ENCODE results near the gene CDK12. TPM values are rescaled to one million over a fixed set of nuclear protein-coding genes. Genes with fewer than 3 reads are reported as not detected.

The CDK12 gene
- total RNA-seq, 1 donor from 2014 or later = 93.4 TPM

DNA sequence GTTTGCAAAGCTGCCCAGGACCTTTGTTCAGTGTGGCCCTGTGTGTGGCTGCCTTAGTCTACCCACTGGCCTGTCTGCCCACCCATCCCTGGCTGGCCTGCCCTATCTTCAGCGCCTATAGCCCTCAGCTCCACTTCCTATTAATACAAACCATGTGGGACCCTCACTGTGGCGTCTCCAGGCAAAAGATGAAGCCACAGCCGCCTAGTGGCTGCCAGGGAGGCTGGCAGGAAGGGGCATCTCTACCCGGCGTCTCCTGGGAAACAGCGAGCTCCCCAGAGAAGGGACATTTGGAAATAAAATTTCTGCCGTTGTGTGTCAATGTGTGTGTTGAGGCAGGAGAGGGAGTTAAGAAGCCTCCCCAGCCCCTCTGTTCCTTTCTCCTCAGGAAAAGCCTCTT is 114.9 kb downstream of the CDK12 start:
- Mint-ChIP-seq H3K36me3 (peaks cover 8% of the 10 kb centered on the region), H3K27me3 (ENCODE audit: low read depth) (peaks cover 38% of the 10 kb centered on the region), H3K9me3 (peaks cover 5% of the 10 kb centered on the region), H3K27ac (no peak overlapping the region), H3K4me3 (no peak overlapping the region), H3K4me1 (peaks cover 15% of the 10 kb centered on the region)
- no peak for TF ChIP-seq CTCF (IDR thresholded peaks at IDR 0.05; ENCODE audit: unreplicated experiment)
- DNase-seq (ENCODE audit: low spot score in 2 of 2, unreplicated experiment in 2 of 2) = no peak

GRCh38 chr17:39578272-39578671 is 117.0 kb downstream of the CDK12 start:
- Mint-ChIP-seq H3K9me3 (no peaks in the 10 kb centered on the region), H3K4me3 (no peak overlapping the region), H3K36me3 (no peaks in the 10 kb centered on the region), H3K4me1 (peaks cover 15% of the 10 kb centered on the region), H3K27ac (no peak overlapping the region), H3K27me3 (ENCODE audit: low read depth) (peaks cover 51% of the 10 kb centered on the region)
- no peak for DNase-seq (ENCODE audit: low spot score in 2 of 2, unreplicated experiment in 2 of 2)
- no peak for TF ChIP-seq CTCF (IDR thresholded peaks at IDR 0.05; ENCODE audit: unreplicated experiment)

- DNase-seq (ENCODE audit: low spot score in 2 of 2, unreplicated experiment in 2 of 2) = no peak
- no peak for TF ChIP-seq CTCF (IDR thresholded peaks at IDR 0.05; ENCODE audit: unreplicated experiment)
- Mint-ChIP-seq H3K4me1 (peaks cover 11% of the 10 kb centered on the region), H3K9me3 (no peaks in the 10 kb centered on the region), H3K36me3 (no peaks in the 10 kb centered on the region), H3K4me3 (no peak overlapping the region), H3K27ac (no peak overlapping the region), H3K27me3 (ENCODE audit: low read depth) (peaks cover 60% of the 10 kb centered on the region)
Observed at GRCh38 chr17:39579318-39580081, 118.2 kb downstream of the CDK12 start.

GRCh38 chr17:39580082-39580468 is 118.8 kb downstream of the CDK12 start:
- no peaks in the 10 kb centered on the region for H3K9me3 Mint-ChIP-seq
- H3K4me3 Mint-ChIP-seq = no peak overlapping the region
- H3K36me3 Mint-ChIP-seq = no peaks in the 10 kb centered on the region
- TF ChIP-seq CTCF (IDR thresholded peaks at IDR 0.05; ENCODE audit: unreplicated experiment) = no peak
- DNase-seq (ENCODE audit: low spot score in 2 of 2, unreplicated experiment in 2 of 2) = no peak
- H3K27me3 Mint-ChIP-seq (ENCODE audit: low read depth) = peaks cover 62% of the 10 kb centered on the region
- H3K4me1 Mint-ChIP-seq = peaks cover 11% of the 10 kb centered on the region
- H3K27ac Mint-ChIP-seq = no peak overlapping the region

DNA sequence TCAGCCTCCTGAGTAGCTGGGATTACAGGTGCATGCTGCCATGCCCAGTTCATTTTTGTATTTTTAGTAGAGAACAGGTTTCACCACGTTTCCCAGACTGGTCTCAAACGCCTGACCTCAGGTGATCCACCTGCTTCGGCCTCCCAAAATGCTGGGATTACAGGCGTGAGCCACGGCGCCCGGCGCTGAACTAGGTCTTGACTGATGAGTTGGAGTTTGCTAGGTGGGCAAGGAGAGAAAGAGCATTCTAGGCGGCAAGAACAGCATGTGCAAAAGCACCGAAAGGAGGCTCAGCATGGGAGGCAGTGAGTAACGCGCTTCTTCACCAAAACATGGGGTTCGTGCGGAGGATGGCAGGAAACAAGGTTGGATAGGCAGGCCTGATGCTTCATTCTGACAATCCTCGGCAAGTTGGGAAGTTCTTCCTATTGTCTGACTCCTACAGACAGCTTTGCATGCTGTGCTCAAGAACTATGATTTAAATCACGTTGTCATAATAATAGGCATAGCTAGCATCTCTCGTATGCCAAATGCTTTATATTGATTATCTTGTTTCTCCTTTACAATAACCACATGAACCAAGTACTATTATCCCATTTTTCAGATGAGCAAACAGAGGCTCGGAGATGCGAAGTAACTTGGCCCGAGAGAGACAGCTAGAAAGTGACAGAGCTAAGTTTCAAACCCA is 119.9 kb downstream of the CDK12 start:
- peaks cover 54% of the 10 kb centered on the region for H3K27me3 Mint-ChIP-seq (ENCODE audit: low read depth)

More for the DNA sequence above, 119.9 kb downstream of the CDK12 start:
- no peak for TF ChIP-seq CTCF (IDR thresholded peaks at IDR 0.05; ENCODE audit: unreplicated experiment)
- DNase-seq (ENCODE audit: low spot score in 2 of 2, unreplicated experiment in 2 of 2) = no peak
- Mint-ChIP-seq H3K36me3 (no peaks in the 10 kb centered on the region), H3K9me3 (no peaks in the 10 kb centered on the region), H3K4me3 (no peak overlapping the region), H3K4me1 (peaks cover 11% of the 10 kb centered on the region), H3K27ac (no peak overlapping the region)
